Ishikawa (cell line): ENCODE measurements around the gene GALNT2.

Experiments
- CEBPB ChIP-seq: IDR thresholded peaks from 2 replicates; pipeline ENCODE4 v1.6.1; 2012
- CREB1 ChIP-seq: IDR thresholded peaks from 2 replicates; pipeline ENCODE4 v1.6.1; 2012; ENCODE audit warnings: low read depth
- EP300 ChIP-seq: IDR thresholded peaks from 2 replicates; pipeline ENCODE4 v1.6.1; 2012; ENCODE audit warnings: borderline replicate concordance
- MAX ChIP-seq: IDR thresholded peaks from 2 replicates; pipeline ENCODE4 v1.6.1; 2012
- NFIC ChIP-seq: IDR thresholded peaks from 2 replicates; pipeline ENCODE4 v1.6.1; 2012
- RAD21 ChIP-seq: IDR thresholded peaks from 2 replicates; pipeline ENCODE4 v1.6.1; 2012; ENCODE audit warnings: low read depth
- REST ChIP-seq: IDR thresholded peaks from 2 replicates; pipeline ENCODE4 v1.6.1; 2012; ENCODE audit warnings: low read depth, mild to moderate bottlenecking
- TAF1 ChIP-seq: IDR thresholded peaks from 2 replicates; pipeline ENCODE4 v1.6.1; 2012; ENCODE audit warnings: low read depth, mild to moderate bottlenecking
- TEAD4 ChIP-seq: IDR thresholded peaks from 2 replicates; pipeline ENCODE4 v1.6.1; 2012
- USF1 ChIP-seq: IDR thresholded peaks from 2 replicates; pipeline ENCODE4 v1.6.1; 2012
- YY1 ChIP-seq: IDR thresholded peaks from 2 replicates; pipeline ENCODE4 v1.6.1; 2012; ENCODE audit warnings: low read depth
- ZBTB7A ChIP-seq: IDR thresholded peaks from 2 replicates; pipeline ENCODE4 v1.6.1; 2012; ENCODE audit warnings: low read depth

GRCh38 chr1:230313453-230314141 is 246.6 kb downstream of the GALNT2 start:
- TF ChIP-seq CEBPB (no peak), RAD21 (no peak), NFIC (no peak), YY1 (no peak), TEAD4 (no peak), TAF1 (no peak), ZBTB7A (no peak), REST (no peak), MAX (no peak), CREB1 (no peak), EP300 (no peak), USF1 (no peak)
